ENCODE results near the gene SCAI. TPM values are rescaled to one million over a fixed set of nuclear protein-coding genes. Genes with fewer than 3 reads are reported as not detected.

The SCAI gene
- total and polyA plus RNA-seq, 4 donors: 1.4 to 39.9 (median 8.0) TPM

DNA sequence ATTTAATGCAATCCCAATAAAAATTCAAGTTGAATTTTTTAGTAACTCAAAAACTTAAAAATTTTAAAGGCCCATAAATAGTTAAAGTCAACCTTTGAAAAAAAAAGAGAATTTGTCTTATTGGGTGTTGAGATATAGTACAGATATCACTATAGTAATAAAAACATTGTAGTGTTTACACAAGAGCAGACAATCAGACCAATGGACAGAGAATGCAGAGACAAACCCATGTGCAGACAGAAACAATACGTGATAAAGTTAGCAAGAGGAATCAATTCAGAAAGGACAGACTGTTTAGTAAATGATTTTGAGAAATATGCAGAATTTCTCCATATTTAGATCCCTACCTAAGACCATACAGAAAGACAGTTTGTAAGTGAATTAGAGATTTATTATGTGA, 236.4 kb downstream of the SCAI start:
- no peaks in the 10 kb centered on the region for H3K9me3 ChIP-seq (ENCODE audit: control insufficient read depth in 4 of 4, insufficient read depth in 3 of 4, low read length in 3 of 4)
- TF ChIP-seq, protein P1, sequence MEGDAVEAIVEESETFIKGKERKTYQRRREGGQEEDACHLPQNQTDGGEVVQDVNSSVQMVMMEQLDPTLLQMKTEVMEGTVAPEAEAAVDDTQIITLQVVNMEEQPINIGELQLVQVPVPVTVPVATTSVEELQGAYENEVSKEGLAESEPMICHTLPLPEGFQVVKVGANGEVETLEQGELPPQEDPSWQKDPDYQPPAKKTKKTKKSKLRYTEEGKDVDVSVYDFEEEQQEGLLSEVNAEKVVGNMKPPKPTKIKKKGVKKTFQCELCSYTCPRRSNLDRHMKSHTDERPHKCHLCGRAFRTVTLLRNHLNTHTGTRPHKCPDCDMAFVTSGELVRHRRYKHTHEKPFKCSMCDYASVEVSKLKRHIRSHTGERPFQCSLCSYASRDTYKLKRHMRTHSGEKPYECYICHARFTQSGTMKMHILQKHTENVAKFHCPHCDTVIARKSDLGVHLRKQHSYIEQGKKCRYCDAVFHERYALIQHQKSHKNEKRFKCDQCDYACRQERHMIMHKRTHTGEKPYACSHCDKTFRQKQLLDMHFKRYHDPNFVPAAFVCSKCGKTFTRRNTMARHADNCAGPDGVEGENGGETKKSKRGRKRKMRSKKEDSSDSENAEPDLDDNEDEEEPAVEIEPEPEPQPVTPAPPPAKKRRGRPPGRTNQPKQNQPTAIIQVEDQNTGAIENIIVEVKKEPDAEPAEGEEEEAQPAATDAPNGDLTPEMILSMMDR (IDR thresholded peaks at IDR 0.05; ENCODE audit: control extremely low read depth, extremely low read depth): no peak
- 63 to 64% methylated on average over 1 of the region's 1 CpG for WGBS, 2 donors
- no peaks in the 10 kb centered on the region for H3K27me3 ChIP-seq (ENCODE audit: control insufficient read depth in 3 of 3, insufficient read depth in 3 of 3, low read length in 2 of 3)
- no peaks in the 10 kb centered on the region for H3K4me1 ChIP-seq (ENCODE audit: control insufficient read depth in 5 of 5, insufficient read depth in 5 of 5, low read length in 5 of 5)
- no peak overlapping the region for H3K27ac ChIP-seq (ENCODE audit: low read depth in 1 of 2, low read length in 1 of 2)
- peak in 2 of 3 donors; percentile 20 to 30 for DNase-seq
- no peak overlapping the region for H3K9ac ChIP-seq (ENCODE audit: insufficient read depth in 1 of 2, low read length in 2 of 2)
- peaks cover 0 to 21% (median 15%) of the 10 kb centered on the region in 4 donors for H3K36me3 ChIP-seq (ENCODE audit: control insufficient read depth in 4 of 4, insufficient read depth in 4 of 4, low read length in 4 of 4)
- ATAC-seq (ENCODE audit: insufficient read depth, low FRiP score): no peak
- H3K4me3 ChIP-seq: no peak overlapping the region

DNA sequence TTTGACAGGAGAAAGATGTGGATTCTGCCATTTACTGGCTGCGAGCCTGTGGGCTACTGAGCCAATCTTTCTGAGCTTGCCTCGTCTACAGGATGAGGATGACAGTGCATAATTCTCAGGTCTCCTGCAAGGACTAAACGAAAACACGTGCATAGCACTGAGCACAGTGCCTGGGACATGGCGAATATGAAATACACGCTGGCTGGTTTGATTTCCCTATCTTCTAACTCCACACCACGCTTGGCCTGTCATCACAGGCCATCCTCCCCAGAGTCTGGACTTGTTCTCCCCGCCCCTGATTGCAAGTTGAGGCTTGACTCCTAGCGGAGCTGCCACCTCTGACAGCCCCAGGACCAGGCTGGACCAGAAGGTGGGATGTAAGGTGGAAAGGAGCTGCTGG, 243.5 kb downstream of the SCAI start:
- ATAC-seq (ENCODE audit: insufficient read depth, low FRiP score): no peak
- TF ChIP-seq, protein P1 (IDR thresholded peaks at IDR 0.05; ENCODE audit: control extremely low read depth, extremely low read depth): no peak
- H3K4me3 ChIP-seq: no peak overlapping the region
- 89 to 92% methylated on average over 9 of the region's 9 CpGs for WGBS, 2 donors
- H3K27ac ChIP-seq (ENCODE audit: low read depth in 1 of 2, low read length in 1 of 2): no peak overlapping the region
- no peaks in the 10 kb centered on the region for H3K9me3 ChIP-seq (ENCODE audit: control insufficient read depth in 4 of 4, insufficient read depth in 3 of 4, low read length in 3 of 4)
- no peaks in the 10 kb centered on the region for H3K27me3 ChIP-seq (ENCODE audit: control insufficient read depth in 3 of 3, insufficient read depth in 3 of 3, low read length in 2 of 3)
- H3K4me1 ChIP-seq (ENCODE audit: control insufficient read depth in 5 of 5, insufficient read depth in 5 of 5, low read length in 5 of 5): no peaks in the 10 kb centered on the region
- peaks cover 15 to 29% (median 22%) of the 10 kb centered on the region in 4 donors for H3K36me3 ChIP-seq (ENCODE audit: control insufficient read depth in 4 of 4, insufficient read depth in 4 of 4, low read length in 4 of 4)
- no peak for DNase-seq
- H3K9ac ChIP-seq (ENCODE audit: insufficient read depth in 1 of 2, low read length in 2 of 2): no peak overlapping the region

DNA sequence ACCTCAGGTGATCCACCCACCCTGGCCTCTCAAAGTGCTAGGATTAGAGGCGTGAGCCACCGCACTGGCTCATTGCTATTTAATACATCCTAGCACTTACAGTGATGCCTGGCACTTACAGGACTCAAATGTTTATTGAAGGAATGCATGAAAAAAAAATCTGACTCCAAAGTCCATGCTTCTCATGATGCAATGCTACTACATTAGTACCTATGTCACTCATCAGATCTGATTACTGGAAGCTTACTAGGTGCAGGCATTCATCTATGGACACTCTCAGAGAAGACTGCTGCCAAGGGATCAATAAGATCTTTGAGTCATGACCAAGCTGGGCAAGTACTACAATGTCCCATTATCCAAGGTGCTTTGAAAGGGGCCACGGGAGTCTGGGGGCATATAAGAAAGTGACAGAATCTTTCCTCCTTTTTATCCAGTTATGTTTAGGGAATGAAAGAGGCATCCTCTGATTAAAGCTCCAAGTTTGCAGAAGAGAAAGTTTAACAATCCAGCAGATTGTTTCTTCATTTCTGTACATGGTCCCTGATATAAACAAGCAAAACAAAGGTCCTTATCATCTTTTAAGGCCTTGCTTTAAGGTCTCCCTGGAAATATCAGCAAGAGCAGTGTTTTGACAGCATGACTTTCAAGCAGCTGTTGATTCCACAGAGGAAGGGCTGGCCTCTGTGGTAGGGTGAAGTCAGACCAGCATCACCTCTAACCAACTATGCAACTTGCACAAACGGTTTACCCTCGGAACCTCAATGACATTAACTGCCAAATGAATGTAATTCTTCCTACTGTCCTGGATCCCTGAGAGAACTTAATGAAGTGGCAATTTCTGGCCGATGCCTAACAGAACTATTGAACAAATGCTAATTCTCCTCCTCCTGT, 245.5 kb downstream of the SCAI start:
- H3K27me3 ChIP-seq (ENCODE audit: control insufficient read depth in 3 of 3, insufficient read depth in 3 of 3, low read length in 2 of 3): no peaks in the 10 kb centered on the region
- ATAC-seq (ENCODE audit: insufficient read depth, low FRiP score): no peak
- no peaks in the 10 kb centered on the region for H3K4me1 ChIP-seq (ENCODE audit: control insufficient read depth in 5 of 5, insufficient read depth in 5 of 5, low read length in 5 of 5)
- WGBS, 2 donors: 93% methylated on average over 6 of the region's 6 CpGs
- TF ChIP-seq, protein P1 (IDR thresholded peaks at IDR 0.05; ENCODE audit: control extremely low read depth, extremely low read depth): no peak
- H3K9ac ChIP-seq (ENCODE audit: insufficient read depth in 1 of 2, low read length in 2 of 2): no peak overlapping the region
- no peak for DNase-seq
- H3K4me3 ChIP-seq: no peak overlapping the region
- no peaks in the 10 kb centered on the region for H3K9me3 ChIP-seq (ENCODE audit: control insufficient read depth in 4 of 4, insufficient read depth in 3 of 4, low read length in 3 of 4)
- no peak overlapping the region for H3K27ac ChIP-seq (ENCODE audit: low read depth in 1 of 2, low read length in 1 of 2)
- H3K36me3 ChIP-seq (ENCODE audit: control insufficient read depth in 4 of 4, insufficient read depth in 4 of 4, low read length in 4 of 4): peaks cover 16 to 37% (median 32%) of the 10 kb centered on the region in 4 donors
